COLO668 (cell line): ENCODE results near the gene ARMH3.
"Not testable (repeated sequence)": the region's sequence is repeated elsewhere in the genome, so short reads cannot be mapped to it uniquely, and the experiment has no call there.

ENCODE experiments used
- DNase-seq: peaks from one replicate; lab custom pipeline; 2025; ENCODE audit not compliant: unreplicated experiment; lab: John Stamatoyannopoulos, UW

ARMH3 gene

DNA sequence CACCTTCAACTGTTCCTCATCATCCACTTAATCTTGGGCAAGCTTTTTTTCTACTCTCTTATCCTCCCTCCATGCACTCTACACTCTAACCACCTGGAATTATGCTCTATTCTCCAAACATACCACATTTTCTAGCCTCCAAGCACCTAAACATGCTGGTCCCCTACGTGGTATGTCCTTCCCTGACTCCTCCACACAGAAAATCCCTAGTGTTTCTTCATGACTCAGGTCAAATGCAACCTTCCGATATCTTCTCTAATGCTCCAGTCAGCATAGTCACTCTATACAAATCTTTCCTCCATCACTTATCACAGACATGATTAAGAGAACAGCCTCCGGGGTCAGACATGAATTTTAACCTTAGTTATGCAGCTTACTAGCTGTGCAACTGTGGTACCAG is 68.8 kb downstream of the ARMH3 start:
- DNase-seq, result no peak

DNA sequence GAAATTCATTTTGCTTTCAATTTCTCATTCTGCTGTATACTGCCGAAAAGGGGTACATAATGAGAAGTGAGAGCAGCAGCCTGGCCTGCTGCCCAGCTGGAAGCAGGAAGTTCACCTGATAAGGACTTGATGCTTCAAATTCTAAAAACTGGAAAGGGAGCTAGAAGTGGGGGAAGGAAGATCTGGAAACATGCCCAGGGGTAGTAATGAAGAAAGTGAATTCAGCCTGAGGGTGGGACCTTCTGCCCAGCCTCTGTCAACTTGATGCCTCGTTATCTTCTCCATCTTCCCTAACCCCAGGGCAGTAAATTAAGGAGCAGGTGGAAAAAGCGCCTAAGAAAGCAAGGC is 69.4 kb downstream of the ARMH3 start:
- no peak for DNase-seq

DNA sequence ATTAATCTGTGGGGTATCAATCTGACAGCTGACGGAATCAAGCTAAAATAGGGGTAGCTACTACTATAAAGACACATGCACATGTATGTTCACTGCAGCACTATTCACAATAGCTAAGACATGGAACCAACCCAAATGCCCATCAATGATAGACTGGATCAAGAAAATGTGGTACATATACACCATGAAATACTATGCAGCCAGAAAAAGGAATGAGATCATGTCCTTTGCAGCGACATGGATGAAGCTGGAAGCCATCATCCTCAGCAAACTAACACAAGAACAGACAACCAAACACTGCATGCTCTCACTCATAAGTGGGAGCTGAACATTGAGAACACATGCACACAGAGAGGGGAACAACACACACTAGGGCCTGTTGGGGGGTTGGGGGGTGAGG is 75.3 kb downstream of the ARMH3 start:
- not testable (repeated sequence) for DNase-seq

DNA sequence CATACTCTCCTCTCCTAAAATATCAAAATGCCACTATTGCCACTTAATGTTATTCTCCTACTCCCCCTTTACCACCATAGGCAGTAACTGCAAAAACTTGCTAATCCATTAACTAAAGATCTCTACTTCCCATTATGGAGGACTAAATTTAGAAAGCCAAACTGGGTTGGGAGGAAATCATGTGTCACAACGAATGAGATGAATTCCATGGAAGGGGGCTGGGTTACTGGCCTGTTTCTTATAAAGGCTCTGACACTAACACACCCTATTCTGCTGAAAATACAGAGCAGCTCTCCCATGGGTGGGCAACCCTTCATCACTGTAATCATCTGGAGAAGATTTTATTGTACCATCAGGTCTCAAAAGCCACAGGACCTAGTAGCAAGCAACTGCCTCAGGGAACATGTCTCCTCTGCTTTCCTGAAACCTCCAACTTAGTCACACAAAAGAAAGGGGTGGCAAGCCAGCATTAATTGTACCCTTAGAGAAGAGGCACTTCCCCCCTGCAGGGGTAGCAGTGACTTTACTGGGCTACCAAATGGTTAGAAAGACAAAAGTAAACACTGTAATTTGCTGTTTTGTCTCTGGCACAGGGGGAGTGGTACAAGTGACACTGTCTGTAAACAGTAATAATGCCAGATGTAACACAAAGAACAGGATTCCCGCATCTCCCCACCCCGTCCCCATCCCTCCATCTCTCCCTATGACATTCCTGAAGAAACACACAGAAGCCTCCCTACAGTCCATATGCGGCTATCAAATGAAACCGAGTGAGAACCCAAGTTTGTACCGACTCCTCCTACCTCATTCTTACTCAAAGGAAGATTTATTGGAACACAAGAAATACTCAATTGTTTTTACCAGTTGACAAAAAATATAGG is 81.6 kb downstream of the ARMH3 start:
- DNase-seq, result no peak

DNA sequence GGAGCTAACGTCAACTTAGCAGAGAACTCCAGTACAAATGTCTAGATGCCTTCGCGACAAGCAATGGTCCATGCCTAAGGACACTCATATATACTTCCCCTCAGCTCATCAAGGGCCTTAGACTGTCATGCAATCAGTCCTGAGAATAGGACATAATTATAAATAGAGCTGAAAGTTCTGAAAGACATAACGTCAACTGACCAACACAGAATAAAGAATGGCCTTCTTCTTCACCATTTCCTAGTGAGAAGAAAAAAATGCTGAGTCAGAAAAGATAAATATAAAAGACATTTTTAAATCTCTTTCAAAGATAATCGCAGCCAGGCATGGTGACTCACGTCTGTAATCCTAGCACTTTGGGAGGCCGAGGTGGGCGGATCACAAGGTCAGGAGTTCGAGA is 83.2 kb downstream of the ARMH3 start:
- no peak for DNase-seq

DNA sequence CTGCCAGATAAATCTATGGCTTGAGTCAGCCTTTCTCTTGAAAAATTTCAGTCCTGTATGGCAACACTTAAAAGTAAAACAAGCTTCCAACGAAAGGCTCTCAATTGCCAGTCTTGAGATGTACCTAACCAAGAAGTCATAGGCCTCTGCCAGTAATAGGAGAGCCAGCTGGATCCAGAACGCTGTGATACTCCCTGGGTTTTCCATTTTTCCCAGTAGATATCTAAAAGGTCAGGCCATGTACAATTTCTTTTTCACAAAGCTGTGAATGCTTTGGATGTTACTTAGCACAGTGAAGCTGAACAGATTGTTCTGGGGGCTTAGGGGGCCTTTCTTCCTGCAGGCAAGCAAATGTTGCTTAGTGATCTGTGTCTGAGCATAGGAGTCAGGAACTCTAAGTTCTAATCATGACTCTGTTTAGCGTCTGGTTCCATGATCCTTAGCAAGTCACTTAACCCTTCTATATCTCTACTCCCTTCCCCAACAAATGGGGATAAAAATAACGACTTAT is 86.5 kb downstream of the ARMH3 start:
- no peak for DNase-seq

DNA sequence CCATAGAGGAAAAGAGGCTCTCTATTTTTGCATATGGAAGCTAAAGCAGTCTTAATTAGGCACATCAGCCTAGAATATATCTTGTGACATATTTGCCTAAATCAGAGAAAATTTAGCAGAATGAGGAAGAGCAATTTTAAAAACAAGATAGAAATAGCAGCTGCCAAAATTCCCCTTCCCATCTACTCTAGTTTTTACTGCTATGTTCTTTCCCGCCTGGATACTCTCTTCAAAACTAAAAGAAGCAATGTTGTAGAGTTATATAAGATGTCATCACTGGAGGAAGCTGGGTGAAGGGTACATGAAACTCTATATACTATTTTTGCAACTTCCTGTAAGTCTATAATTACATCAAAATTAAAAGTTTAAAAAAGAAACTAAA is 87.0 kb downstream of the ARMH3 start:
- DNase-seq, result no peak

DNA sequence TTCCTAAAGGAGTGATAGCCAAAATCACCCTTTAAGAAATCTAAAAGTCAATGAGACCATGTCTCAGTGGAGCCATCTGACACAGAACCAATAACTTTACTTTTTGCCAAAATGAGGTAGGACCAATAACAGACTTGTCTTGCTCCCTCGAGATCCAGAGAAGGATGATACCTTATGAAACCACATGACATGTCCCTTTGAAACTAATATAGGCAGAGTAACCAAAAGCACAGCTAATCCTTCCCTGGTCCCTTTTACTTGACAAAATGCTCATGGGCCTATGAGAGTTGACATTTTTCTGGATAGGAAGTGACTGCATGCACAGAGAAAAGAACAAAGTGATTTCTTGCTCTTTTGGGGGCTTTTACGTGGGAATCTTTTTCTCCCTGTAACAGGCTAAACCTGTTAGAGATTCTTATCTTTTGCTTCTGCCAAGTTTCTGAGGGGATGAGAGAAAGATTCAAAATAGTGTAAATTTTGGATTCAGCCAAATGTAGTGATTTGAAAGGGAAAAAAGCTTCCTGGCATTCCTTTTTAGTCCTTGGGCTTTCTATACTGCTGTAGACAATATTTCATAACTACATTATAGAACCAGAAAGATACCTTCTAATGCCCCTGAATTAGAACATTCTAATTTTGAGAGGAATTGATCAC is 87.6 kb downstream of the ARMH3 start:
- DNase-seq, result no peak

DNA sequence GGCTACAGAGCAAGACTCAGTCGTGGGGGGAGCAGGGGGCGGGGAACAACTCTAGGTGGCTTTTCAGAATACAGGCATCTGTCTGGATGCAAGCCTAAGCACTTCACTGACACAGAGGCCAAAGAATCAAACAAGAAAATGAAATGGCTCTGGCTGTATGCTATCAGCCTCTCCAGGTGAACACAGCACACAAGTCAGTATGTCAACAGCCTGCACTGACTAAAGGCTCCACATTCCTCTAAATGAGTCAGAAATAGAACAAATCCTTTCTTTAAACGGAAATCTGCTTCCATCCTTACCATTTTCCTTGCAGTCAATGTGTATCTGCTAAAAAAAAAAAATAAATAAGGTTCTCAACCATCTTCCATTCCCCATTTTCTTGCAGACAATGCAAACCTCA is 88.3 kb downstream of the ARMH3 start:
- DNase-seq, result no peak

DNA sequence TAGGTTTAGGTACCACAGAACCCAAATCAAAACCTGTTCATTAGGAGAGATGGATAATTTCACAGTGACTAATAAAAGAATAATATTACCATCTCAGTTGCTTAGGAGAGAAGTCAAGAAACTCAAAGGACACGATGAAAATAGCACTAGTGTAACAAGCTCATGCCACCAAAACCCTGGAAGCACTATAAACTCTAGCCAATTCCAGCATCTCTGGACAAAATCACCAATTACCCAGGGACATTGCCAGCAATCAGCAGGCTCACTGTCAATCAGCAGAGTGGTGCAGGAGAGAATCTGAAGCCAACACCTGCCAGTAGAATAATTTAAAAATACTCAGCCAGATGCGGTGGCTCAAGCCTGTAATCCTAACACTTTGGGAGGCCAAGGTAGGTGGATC is 88.9 kb downstream of the ARMH3 start:
- no peak for DNase-seq

DNA sequence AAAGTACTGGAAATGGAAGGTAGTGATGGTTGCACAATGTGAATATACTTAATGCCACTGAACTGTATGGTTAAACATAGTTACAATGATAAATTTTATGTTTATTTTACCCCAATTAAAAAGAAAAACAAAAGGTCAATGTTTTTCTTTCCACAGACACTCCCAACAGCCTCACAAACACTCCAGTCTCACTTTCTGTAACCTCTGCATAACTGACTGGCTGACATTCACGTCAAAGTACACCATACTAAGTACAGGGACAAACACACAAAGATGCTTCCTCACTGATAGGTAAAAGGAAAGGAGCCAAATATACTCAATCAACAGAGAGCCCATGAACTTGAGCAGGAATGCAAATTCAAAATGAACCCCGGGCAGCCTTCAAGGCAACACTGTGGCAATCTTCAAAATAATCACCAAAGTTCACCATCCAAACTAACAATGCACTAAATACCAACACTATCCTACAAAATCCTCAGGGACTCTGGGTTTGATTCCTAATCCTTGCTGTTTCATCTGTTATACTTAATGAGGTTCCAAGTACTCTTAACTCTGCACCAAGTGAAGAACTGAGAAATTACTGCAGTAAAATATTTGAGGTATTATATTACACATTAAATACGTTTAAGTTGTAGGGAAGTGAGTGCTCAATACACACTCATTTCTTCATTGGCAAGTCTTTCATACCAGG is 90.8 kb downstream of the ARMH3 start:
- no peak for DNase-seq

DNA sequence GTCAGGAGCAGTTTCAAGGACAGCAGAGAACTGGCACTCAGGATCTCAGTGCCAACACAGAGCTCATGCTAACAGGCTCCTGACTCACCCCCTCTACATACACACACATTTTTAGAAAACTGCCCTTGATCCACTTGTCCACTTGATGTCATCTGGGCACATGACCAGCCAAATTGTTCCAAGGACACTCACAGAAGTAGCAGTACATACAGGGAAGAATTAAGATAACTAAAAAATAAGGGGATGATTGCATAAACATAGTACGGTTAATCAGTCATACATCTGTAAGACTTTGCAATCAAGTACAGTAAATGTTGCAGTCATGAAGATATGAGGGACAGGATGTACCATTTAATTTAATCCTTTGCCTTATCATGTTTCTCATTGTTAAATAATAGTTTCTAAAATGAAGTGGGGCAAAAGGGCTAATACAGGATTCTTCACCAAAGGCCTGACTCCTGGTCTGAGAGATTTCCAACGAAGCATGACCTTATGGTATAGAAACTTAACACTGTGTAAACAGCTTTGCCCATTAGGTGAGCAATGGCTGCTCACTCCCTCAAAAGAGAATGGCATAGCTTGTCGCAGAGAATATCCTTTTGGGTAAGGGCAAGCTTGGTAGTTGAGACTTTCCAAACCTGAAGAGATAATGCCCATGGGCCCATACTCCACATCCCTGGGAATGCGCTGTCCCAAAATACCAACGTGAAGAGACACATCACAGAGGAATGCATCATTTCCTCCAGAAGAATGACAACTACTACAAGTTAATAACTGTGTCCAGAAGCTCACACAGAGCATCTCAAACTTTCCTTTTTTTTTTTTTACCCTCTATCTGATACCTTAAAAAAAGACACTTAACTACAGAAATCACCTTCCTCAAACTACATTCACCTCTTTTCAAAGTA is 94.1 kb downstream of the ARMH3 start:
- peak; percentile 22 for DNase-seq

DNA sequence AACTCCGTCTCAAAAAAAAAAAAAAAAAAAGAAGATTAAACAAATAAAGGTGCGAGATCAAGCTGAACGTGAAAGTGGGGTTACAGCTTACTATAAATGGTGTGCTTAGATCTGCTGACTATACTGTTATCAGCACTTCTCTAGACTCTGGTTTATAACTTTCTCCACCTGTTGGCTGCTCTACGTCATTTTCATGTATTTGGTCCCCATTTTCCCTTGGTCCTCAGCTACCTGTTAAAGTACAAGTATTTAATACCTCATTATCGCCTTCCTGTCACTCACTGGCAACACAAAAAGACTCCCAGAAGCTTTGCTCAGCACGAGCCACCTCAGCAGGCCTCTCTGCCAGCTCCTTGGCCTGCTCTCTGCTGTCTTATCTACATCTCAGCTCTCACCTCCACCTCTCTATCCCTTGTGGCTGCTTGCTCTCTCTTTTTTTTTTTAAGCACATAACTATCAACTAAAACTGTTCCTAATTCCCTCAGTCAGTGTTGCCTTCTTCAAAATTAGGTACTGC is 95.0 kb downstream of the ARMH3 start:
- DNase-seq, result no peak

DNA sequence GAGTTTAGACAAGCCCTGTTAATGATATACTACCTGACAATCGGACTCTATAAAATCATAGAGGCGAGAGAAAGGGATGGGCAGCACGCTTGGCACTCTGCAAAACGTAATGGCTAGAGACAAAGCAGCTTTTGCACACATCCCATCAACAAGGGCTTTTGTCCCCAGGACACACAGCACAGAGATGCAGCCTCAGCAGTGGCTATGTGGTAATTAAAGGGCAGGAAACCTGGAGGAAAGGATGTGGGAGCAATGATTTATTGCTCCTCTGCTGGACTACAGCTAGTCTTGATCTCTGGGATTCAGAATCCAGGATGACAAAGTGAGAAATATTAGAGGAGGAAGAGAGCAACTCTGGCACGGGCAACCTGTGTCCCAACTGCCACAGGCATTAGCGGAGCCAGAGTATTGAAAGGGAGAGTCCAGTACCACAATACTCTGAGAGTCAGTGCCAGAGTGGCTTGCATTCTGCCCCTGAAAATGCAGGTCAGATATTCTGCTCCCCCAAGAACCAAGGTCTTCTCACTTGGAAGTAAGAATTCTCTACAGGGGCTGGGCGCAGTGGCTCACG is 96.5 kb downstream of the ARMH3 start:
- no peak for DNase-seq

DNA sequence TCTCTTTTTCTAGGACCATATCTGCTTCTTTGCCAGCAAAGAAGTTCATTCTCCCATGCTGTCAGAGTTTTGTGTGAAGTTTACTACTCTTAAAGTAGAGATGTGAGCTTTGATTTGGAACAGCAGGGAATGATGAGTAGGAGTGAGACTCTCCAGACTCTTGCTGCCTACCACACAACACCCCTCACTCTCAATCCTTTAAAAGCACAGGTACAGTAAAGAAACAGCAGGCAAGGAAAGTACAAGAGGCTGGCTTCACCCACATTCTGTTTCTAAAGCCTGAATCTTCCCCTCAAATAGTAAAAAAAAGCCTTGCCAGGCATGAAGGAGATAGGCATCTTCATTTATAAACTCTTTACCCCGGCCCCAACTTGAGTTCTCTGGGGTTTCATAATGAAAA is 97.3 kb downstream of the ARMH3 start:
- no peak for DNase-seq

DNA sequence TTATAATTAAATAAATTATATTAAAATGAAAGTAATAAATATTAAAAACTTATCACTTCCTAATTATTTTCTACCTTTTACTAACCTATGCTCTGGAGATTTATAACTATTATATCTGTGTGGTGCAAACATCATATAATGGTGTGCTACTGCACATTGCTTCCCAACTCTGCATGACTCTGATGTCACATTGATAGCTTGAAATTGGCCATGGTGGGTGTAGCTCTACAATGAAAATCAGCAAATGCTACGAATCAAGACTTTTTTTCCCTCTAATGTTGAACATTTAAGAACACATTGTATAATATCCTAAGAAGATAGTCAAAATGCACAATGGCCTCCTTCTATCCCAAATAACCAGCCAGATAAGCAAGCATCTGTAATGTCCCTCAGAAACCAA is 99.1 kb downstream of the ARMH3 start:
- DNase-seq, result no peak

DNA sequence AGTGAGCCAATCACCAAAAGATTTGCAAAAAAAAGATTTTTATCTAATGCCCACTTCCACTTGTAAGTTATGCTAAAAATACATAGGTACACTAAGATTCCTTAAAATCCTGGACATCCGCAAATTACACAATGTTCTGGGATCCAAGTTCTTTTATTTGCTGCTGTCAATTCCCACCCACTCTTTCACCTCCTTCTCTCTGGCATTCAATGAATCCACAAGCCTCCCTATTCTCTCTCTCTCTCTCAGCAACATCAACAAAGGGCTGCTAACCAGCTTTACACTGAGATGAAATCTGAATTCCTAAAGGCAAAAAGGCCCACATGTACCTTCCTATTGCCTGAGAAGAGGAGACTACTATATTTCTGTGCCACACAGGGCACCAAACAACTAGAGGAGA is 99.9 kb downstream of the ARMH3 start:
- no peak for DNase-seq

DNA sequence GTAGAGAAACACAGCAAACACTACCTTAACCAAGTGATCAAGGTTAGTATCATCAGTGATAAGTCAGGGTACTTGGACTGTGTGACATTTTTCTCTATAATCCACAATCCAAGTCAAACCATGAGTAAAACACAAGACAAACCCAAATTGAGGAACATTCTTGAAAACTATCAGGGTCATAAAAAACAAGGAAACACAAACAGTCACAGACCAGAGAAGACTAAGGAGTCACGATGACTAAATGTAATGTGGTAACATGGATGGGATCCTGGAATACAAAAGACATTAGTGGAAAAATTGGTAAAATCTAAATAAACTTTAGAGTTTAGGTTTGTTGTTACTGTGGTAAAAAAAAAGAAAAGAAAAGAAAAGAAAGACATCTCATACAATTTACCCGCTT is 103.8 kb downstream of the ARMH3 start:
- DNase-seq, result no peak

DNA sequence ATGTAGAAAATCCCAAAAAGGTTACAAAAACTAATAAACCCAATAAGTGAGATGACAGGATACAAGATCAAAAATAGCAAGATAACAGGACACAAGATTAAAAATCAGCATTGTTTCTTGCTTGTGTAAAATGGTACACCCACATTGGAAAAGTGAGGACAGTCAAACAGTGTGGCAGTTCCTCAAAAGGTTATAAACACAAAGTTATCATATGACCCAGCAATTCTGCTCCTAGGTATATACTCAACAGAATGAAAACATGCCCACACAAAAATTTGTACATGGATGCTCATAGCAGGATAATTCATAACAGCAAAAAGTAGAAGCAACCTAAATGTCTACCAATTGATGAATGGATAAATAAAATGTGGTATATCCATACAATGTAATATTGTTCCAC is 105.8 kb downstream of the ARMH3 start:
- DNase-seq, result no peak

DNA sequence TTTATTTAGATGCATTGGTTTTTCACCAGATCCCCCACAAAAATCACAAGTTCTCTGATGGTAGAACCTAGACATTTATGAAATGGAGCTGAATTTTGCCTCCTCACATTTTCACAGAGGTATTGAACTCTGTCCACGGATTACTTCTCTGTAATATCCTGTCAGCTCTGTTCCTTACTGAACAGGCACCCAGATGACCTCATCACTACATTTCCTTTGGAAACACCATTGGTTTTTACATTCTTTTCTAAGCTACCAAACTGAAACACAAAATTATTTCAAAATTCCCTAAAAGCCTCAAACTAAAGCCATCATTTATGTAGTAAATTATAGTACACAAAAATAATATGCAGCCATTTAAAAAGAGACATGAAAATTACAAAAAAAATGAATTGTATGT is 114.1 kb downstream of the ARMH3 start:
- DNase-seq, result no peak
